ENCODE measurements around the gene PPARD.
"Not testable (repeated sequence)": the region's sequence is repeated elsewhere in the genome, so short reads cannot be mapped to it uniquely, and the experiment has no call there.

The PPARD gene

DNA sequence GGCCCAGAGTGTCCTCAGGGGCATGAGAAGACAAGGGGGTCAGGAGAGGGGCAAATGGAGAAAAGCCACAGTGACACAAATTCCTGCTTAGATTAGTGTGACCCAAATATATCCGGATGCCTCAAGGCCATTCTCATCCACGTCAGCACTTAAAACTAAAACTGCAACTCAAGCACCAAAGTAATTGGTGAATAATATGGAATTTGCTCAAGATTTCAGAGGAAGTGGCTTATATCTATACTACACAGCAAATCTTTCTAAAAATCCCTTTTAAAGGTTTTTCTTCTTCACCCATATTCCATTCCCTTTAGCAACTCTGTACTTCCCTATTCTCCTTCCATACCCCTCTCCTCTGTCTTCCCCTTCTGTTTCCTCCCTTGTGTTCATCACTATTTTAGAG lies 29.6 kb upstream of the PPARD start:
- DNase-seq = no peak

DNA sequence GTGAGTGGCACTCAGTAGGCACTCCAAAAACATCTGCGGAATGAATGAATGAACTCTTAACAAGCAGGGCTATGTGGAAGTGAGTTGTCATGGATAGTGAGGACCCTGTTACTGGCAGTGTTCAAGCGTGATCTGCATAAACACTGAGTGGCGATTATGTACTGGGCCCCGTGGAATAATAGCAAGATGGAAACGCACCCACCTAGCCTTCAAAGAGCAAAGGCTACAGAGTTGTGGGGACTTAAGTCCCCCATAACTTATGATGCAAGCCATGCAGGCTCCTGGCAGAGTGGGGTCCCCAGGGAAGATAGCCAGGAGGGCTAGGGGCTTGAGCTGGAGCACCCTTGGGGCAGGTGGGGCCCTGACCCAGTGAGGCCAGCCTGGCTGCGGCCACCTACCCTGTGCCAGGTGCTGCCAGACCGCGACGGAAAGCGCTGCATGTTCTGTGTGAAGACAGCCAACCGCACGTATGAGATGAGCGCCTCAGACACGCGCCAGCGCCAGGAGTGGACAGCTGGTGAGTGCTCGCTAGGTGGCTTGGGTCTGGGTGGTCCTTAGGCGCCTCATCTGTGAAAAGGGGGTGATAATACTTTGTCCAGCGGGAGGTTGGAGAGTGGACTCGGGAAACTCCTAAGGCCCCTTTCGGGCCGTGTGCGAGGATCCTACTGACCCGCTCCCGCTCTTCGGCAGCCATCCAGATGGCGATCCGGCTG lies 24.7 kb upstream of the PPARD start:
- no peak for DNase-seq

DNA sequence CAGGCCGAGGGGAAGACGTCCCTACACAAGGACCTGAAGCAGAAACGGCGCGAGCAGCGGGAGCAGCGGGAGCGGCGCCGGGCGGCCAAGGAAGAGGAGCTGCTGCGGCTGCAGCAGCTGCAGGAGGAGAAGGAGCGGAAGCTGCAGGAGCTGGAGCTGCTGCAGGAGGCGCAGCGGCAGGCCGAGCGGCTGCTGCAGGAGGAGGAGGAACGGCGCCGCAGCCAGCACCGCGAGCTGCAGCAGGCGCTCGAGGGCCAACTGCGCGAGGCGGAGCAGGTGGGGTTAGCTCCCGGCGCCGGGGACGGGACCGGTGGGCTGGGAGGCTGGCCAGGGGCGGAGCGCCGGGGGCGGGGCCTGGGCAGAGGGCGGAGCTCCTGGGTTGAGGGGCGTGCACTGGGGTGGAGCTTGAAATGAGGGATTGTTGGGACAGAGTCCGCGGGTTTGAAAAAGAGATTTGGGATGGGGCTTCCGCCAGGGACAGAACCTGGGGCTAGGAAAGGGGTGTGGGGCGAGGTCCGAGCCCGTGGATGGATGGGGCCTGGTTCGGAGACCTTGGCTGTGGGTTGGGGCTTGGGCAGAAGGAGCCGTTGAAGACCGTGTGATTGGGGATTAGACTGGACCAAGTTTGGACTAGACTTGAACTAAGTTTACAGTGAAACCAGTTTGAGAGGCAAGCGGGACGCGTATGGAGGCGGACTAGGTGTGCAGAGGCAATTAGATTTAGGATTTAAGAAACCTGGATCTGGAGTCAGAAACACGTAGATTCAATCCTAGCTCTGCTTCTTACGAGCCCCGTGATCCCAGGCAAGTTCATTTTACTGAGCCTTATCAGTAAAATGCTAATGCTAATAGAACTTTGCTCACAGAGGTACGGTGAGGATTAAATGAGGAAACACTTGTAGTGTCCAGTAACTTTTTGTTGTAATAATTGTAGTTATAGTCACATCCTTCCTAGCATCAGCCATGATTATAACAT lies 23.9 kb upstream of the PPARD start:
- peak; percentile 41 for DNase-seq

DNA sequence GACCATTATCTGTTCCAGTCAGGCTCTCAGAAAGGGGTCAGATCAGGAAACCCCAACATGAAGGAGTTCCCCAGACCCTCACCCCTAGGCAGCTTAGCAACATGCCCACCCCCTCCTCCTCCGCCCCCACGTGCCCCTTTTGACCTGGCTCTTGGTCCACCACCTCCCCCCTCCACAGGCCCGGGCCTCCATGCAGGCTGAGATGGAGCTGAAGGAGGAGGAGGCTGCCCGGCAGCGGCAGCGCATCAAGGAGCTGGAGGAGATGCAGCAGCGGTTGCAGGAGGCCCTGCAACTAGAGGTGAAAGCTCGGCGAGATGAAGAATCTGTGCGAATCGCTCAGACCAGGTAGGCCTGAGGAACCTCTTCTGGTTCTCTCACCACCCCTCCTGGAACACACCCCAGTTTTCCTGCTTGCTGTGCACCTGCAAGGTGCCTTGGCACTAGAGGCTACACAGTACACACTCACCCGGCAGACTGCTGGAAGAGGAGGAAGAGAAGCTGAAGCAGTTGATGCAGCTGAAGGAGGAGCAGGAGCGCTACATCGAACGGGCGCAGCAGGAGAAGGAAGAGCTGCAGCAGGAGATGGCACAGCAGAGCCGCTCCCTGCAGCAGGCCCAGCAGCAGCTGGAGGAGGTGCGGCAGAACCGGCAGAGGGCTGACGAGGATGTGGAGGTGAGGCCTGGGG lies 22.9 kb upstream of the PPARD start:
- DNase-seq = no peak

DNA sequence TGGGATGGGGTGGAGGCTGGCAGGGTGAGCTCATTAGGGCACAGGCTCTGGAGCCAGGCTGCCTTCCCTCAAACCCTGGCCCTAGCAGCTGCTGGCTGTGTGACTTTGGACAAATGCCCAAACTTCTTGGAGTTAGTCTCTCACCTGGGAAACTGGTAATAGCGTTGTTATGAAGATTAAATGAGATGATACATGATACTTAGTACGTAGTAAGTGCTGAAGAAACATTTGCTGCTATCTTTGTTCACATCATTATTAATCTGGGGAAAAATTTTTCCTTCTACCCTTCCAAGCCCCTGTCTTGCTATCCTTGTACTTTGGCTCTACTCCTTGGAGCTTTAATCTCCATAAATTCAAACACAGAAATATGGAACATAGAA lies 22.3 kb upstream of the PPARD start:
- DNase-seq = no peak

DNA sequence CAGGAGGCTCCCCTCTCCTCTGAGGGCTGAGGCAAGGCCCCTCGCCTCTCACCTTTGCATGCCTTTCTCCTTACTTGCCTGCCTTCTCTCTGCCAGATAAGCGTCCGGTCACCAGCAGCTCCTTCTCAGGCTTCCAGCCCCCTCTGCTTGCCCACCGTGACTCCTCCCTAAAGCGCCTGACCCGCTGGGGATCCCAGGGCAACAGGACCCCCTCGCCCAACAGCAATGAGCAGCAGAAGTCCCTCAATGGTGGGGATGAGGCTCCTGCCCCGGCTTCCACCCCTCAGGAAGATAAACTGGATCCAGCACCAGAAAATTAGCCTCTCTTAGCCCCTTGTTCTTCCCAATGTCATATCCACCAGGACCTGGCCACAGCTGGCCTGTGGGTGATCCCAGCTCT lies 21.3 kb upstream of the PPARD start:
- no peak for DNase-seq

DNA sequence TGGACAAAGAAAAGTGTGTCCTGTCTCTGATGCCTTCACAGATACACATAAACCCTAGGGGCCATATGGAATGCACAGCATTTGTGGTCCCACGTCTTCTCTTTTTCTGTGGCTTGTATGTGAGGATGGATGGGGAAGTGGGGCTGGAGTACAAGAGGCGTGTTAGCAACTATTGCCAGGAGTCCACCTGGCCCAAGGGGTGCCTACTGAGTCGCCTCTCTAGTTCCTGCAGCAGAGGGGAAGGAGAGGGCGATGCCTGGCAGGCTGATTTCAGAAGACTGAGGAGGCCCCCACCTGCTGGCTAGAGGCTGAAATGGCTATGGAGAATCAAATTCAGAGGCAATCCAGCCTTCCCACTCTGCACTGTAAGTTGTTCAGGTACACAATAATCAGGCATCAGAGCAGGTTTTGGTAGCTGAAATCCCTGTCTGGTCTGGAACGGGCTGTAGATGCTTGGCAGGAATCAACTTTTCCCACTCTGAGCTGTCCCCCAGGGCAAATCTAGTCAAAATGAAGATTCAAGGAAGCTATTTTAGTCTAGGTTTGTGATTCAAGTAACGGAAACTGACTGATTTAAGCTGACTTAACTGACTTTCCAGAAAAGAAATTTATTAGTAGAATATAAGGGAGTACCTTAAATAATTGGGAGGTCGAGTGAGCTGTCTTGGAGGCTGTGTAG lies 14.9 kb upstream of the PPARD start:
- DNase-seq = peak; percentile 57

DNA sequence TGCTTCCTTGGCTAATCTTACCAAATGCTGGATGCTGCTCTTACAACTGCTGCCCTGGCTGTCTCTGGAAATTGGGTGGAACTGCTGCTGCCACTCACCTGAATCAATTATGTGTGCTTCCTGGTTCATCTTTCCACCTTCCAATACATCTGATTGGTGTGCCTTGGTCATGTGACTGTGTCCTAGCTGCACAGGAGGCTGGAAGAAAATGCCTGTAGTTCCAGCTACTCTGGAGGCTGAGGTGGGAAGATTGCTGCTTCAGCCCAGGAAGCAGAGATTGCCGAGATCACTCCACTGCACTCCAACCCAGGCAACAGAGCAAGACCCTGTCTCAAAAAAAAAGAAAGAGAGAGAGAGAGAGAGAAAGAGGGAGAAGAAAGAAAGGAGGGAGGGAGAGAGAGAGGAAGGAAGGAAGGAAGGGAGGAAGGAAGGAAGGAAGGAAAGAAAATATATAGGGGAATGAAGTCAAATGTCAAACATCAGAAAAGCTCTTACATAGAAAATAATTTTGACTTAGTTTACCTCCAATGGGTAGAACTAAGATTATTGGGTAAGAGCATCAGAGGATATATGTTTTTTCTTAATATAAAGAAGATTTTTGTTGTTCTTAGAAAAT lies 14.1 kb upstream of the PPARD start:
- no peak for DNase-seq

DNA sequence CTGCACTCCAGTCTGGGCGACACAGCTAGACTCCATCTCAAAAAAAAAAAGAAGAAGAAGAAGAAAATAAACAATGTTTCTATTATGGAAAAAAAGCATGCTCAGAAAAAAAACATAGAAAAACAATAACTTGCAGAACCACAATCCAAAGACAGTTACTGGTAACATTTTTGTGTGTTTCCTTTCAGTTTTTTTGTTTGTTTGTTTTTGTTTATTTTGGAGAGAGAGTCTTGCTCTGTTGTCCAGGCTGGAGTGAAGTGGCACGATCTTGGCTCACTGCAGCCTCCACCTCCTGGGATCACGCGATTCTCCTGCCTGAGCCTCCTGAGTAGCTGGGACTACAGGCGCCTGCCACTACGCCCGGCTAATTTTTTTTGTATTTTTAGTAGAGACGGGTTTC lies 13.4 kb upstream of the PPARD start:
- DNase-seq = not testable (repeated sequence)

DNA sequence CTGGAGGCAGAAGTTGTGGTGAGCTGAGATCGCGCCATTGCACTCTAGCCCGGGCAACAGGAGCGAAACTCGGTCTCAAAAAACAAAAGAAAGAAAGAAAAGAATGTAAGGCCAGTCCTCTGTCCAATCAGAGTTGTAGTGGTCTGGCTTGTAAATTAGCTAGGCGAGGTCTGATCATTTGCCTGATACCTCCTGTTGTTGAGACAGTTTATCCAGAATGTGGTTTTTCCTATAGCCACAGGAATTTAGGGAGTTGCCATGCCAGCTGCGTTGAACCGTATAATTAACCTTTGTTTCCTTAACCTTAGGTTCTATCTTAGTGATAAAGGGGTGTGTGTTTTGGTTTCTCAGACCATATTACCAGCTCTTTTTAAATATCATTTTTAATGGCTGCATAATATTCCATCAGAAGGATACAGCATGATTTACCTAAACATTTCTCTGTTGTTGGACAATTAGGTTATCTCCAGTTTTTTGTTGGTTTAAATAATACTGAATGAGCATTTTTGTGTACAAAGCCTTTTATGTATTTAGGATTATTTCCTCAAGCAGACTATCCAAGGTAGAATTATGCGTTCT lies 11.7 kb upstream of the PPARD start:
- DNase-seq = no peak

DNA sequence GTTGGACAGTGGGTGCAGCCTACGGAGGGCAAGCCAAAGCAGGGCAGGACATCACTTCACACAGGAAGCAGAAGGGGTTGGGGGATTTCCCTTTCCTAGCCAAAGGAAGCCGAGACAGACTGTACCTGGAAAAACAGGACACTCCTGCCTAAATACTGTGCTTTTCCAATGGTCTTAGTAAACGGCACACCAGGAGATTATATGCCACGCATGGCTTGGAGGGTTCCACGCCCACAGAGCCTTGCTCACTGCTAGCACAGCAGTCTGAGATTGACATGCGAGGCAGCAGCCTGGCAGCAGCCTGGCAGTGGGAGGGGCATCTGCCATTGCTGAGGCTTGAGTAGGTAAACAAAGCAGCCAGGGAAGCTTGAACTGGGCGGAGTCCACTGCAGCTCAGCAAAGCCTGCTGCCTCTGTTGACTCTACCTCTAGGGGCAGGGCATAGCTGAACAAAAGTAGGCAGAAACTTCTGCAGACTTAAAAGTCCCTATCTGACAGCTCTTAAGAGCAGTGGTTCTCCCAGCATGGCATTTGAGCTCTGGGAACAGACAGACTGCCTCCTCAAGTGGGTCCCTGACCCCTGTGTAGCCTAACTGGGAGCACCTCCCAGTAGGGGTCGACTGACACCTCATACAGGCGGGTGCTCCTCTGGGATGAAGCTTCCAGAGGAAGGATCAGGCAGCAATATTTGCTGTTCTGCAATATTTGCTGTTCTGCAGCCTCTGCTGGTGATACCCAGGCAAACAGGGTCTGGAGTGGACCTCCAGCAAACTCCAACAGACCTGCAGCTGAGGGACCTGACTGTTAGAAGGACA lies 10.1 kb upstream of the PPARD start:
- DNase-seq = peak; percentile 90

DNA sequence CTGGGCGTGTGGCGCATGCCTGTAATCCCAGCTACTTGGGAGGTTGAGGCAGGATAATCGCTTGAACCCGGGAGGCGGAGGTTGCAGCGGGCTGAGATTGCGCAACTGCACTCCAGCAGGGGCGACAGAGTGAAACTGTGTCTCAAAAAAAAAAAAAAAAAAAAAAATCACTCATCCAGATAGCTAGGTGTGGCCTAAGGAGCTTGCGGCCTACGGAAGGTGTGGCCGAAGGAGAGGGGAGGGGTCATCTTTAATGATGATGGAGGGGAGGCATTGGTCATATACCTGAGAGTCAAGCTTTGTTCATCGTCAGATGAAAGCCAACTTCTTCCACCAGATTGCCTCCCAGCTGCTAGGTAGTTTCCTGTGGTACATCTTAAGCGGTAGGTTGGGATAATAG lies 801 bp upstream of the PPARD start:
- DNase-seq = no peak

DNA sequence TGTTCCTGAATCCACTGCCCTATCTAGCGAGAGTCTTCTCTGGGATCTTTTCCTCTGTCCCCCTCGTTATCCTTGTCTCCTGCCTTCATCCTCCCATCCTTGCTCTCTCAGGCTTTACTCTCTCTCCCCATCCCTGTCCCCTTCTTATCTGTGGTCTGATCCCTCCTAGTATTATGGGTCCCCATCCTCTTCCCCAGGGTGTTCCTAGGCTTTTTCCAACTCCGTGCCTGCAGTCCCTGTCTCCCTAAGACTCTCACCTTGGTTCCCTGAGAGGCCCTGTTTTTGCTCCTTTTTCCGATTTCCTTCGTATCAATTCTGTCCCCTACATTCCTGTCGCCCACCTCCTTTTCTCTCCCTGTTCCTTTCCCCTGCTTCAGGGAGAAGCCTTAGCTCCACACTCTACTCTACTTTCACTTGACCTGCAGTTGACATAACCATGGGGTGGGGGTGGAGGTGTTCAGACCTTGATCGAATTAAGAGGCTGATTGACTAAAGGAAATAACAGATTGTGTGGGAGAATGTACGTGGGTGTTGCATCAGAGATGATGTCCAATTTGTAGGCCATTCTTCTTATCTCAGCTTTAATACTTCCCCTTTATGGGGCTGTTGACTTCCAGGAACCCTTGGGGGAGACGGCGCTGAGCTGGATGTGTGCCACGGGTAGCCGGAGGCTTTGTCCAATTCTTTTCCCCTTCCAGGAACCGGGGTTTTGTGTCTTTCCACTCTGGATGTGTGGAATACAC lies 905 bp downstream of the PPARD start:
- no peak for DNase-seq

DNA sequence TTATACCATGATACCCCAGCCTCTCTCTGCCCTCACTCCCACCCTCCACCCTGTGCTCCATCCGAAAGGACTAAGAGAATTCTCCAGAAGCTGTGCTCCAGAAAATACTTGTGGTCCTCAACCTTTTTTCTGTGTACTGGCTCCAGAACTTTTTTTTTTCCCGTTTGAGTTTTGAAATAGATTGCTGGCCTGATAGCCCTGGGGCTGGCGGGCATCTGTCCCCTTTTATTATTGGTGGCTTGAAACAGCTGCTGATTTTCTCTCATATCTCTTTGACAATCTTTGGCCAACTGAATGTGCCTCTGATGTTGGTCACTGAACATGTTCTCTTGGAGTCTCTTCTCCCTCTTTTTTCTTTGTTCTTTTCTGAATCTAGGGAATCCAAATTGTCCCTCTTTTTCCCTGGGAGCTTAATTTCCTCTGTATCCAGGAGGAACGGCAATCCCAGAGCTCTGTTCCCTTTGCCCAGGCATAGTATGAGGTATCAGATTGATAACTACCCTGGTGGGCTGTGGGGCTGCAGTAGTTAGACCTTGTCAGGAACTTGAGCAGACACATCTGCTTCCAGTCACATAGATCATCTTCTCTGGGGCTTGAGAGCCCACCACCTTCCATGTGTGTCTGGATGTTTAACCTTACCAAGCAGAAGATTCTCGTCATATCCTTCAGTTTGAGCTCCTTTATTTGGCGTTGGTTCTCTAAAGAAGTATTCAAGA lies 1.6 kb downstream of the PPARD start:
- no peak for DNase-seq

DNA sequence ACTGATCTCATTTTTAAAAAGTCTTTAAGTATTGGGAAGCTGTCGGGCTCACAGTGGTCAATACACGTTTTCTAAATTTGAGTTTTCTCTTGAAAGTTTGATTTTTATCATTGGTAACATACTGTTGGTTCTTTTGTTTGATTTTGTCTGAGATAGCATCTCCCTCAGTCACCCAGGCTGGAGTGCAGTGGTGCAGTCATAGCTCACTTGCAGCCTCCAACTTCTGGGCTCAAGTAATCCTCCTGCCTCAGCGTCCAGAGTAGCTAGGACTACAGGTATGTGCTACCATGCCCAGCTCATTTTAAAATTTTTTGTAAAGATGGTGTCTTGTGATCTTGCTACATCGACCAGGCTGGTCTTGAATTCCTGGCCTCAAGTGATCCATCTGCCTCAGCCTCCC lies 9.1 kb downstream of the PPARD start:
- DNase-seq = no peak

DNA sequence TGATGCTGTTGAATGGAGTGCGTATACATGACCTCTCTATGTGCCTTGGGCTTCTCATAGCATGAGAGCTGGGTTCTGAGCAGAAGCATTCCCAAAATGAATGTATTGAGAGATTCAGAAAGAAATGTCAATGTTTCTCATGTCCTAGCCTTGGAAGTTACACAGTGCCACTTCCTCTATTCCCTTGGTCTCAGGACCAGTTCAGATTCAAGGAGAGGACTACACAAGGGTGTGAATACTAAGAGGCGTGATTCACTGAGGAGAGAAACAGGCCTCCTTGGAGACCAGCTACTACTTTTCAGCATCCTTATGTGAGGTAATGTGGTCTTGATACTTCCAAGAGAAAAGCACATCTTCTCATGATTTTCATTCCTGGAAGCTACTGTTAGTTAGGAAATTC lies 10.4 kb downstream of the PPARD start:
- no peak for DNase-seq

DNA sequence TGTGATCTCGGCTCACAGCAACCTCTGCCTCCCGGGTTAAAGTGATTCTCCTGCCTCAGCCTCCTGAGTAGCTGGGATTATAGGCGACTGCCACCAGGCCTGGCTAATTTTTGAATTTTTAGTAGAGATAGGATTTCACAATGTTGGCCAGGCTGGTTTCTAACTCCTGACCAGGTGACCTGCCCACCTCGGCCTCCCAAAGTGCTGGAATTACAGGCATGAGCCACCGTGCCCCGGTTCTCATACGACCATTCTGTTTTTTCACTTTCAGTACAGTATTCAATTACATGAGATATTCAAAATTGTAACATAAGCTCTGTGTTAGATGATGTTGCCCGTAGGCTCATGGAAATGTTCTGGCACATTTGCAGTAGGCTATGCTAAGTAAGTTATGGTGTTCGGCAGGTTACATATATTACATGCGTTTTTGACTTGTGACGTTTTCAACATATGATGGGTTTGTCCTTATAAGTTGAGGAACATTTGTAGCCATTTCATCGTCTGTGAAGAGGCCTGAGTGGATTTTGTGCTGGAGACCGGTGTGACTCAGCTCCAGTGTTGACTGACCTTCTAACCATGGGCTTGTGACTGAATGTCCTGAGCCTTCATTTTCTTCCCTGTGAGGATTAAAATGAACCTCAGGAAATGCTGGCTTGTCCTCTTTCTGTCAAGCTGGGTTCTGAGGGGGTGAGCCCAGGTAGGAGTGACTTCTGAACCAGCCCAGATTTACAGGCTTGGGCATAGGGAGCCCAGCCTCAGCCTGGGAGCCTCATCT lies 12.2 kb downstream of the PPARD start:
- no peak for DNase-seq

DNA sequence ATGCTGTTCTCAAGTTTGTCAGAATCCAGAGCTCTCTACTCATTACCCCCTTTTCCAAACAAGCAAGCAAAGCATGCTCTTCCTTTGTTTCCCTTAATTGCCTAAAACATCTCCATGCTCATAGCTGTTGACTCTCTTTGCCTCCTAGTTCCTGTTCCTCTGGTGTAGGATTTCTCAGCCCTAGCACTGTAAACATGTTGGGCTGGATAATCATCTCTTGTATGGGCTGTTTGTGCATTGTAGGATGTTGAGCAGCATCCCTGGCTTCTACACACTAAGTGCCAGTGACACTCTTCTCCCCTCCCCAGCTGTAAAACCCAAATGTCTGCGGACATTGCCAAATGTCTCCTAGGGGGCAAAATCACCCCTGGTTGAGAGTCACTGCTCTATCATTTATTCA lies 14.0 kb downstream of the PPARD start:
- DNase-seq = no peak

DNA sequence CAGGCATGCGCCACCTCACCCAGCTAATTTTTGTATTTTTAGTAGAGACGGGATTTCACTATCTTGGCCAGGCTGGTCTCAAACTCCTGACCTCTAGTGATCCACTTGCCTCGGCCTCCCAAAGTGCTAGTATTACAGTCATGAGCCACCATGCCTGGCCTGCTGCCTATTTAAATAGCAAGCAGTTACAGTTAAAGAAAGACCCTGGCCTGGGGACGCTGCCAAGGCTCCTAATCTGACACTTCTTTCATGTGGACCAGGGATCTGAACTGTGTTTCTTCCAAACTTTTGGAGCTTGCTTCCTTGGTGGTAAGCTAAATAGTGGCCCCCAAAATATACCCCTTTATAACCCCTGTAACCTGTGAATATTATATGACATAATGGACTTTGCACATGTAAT lies 15.3 kb downstream of the PPARD start:
- no peak for DNase-seq
